GM18526 (cell line): ENCODE data around the gene ADAMTS13.
A peak's percentile ranks its signal among the peaks of the same experiment; 100 is the strongest.

ENCODE experiments used
- POLR2A ChIP-seq: IDR thresholded peaks from 3 replicates; pipeline ENCODE4 v1.6.1; 2011; ENCODE audit not compliant: insufficient read length; ENCODE audit errors: extremely low read depth

ADAMTS13 gene

GRCh38 chr9:133421615-133422542 lies at the start of gene ADAMTS13:
TSS of gene ADAMTS13 (plus strand) at chr9:133422367. CDS start at chr9:133422444, 77 bp downstream.
- no peak for TF ChIP-seq POLR2A

DNA sequence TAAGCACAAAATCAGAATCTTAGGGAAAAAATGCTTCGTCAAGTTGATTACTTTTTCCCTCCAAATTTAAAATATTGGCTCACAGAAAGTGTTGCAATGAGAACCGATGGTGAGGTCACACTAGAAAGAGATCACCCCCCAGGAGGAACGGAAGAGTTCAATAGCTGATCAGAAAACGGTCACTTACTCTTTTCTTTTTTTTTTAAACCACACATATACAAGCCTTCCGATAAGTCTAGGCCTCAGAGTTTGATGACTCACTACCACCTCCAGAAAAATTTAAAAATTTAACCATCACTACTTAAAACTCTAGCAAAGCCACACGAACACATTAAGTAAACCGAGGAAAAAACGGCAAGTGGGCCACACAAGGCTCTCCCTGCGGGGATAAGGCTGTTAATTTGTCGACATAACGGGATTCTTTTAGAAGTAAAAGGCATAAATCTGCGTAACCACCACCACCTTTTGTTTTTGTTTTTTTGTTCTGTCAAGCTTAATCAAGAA lies 47.5 kb upstream of the ADAMTS13 start:
- no peak for TF ChIP-seq POLR2A

- no peak for TF ChIP-seq POLR2A
Observed at GRCh38 chr9:133375116-133375723, 46.9 kb upstream of the ADAMTS13 start.

DNA sequence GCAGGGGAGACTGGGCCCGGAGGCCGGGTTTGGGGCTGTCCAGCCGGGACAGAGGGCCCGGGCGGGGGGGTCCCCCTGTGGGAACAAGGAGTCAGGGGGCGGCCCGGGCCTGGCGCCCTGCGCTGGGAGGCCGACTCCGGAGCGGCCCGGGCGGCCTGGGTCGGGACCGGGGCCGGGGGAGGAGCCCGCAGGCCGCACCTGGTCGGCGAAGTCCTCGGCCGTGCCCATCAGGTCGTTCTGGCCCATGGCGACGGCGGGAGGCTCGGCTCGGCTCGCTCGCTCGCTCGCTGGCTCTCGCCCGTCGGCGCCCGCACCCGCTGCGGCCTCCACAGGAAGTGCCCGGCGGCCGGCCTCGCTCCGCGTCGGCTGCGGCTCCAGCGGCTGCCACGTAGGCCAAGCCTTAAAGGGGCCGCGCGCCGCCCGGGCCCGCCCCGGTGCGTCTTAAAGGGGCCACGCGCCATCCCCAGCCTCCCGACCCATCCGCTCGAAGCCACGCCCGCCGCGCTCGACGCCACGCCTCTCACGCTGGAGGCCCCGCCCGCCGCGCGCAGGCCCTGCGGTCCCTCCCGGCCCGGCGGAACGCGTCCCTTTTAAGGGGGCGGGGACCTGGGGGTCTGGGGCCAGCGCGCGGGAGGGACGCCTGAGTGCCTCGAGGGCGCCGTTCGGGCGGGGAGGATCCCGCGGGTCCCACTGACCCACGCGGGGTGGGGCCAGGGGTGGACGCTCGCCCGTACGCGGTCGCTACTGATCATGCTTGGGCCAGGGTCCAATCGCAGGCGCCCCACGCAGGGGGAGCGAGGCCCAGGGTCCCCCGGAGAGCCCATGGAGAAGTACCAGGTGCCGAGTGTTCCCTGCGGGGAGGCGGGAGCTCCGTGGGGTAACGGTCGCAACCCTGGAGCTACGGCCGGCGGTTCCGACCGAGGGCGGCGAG lies 46.2 kb upstream of the ADAMTS13 start, which contains the start of the genes STKLD1 and SURF4:
Gene STKLD1 (plus strand): TSS at position 643 of the 931 bp plus-strand sequence. CDS start 108 bp downstream, at position 751.
Gene SURF4 (minus strand): TSS at position 337 of the 931 bp plus-strand sequence. CDS start 91 bp downstream, at position 246.
- peak; percentile 91 for TF ChIP-seq POLR2A

DNA sequence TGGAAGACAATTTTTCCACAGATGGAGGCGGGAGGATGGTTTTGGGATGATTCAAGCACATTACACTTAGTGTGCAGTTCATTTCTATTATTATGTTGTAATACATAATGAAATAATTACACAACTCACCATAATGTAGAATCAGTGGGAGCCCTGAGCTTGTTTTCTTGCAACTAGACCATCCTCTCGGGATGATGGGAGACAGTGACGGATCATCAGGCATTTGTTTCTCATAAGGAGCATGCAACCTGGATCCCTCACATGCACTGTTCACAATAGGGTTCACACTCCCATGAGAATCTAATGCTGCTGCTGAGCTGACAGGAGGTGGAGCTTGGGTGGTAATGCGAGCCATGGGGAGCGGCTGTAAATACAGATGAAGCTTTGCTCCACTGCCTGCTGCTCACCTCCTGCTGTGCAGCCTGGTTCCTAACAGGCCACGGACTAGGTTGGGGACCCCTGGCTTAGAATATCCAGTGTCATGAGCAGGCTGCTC lies 44.4 kb upstream of the ADAMTS13 start:
- no peak for TF ChIP-seq POLR2A

DNA sequence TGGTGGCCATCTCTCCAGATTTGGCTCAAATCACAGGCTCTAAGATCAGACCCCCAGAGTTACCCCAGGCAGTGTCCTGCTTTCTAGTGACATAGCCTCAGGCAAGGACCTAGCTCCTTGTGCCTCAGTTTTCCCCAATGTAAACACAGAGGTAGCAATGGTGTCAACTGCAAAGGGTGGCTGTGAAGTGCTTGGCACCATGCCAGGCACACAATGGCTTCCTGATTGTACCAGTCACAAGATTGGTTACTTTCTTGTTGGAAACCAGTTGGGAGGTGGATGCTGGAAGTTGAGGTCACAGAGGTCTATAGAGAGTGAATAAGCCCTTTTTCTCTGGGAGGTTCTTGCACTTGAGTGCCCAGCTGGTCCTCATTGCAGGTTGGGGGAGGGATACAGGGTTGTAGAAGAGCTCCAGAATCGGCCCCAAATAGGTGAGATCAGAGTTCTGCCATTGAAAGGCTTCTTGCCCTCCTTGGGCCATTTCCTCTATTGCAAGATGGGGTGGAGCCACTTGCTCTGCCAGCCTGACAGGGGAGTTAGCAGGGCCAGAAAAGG lies 43.7 kb upstream of the ADAMTS13 start:
- no peak for TF ChIP-seq POLR2A

- TF ChIP-seq POLR2A: no peak
Observed at GRCh38 chr9:133379153-133380086, 42.7 kb upstream of the ADAMTS13 start.

GRCh38 chr9:133380734-133381133 lies 41.4 kb upstream of the ADAMTS13 start:
- TF ChIP-seq POLR2A: no peak

DNA sequence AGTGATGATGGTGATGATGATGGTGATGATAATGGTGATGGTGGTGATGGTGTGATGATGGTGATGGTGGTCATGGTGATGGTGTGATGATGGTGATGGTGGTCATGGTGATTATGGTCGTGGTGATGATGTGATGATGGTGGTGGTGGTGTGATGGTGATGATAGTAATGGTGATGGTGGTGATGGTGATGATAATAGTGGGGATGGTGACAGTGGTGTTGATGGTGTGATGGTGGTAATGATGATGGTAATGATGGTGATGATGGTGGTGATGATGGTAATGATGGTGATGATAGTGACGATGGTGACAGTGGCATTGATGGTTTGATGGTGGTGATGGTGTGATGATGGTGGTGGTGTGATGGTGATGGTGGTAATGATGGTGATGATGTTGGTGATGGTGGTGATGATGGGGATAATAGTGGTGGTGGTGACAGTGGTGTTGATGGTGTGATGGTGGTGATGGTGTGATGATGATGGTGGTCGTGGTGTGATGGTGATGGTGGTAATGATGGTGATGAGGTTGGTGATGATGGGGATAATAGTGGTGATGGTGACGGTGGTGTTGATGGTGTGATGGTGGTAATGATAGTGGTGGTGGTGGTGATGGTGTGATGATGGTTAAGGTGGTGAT lies 39.5 kb upstream of the ADAMTS13 start:
- no peak for TF ChIP-seq POLR2A

GRCh38 chr9:133383438-133383837 lies 38.7 kb upstream of the ADAMTS13 start:
- TF ChIP-seq POLR2A: no peak

- no peak for TF ChIP-seq POLR2A
Observed at GRCh38 chr9:133384736-133385321, 37.3 kb upstream of the ADAMTS13 start.

DNA sequence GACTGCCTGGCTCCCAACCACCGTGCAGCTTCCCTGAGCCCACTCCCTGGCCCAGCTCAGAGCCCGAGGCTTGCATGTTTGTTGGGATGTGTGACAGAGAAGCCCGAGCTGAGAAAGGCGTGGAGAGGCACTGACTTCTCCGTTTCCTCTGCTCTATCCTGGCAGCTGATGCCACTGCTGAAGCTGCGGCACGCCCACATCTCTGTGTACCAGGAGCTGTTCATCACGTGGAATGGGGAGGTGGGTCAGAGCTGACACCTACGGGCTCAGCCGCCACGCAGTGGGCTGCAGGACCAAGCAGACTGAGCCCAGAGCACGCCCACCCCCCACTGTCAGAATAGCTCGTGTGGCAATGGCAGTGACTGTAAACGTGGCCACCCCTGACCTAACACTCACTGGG lies 36.7 kb upstream of the ADAMTS13 start:
- no peak for TF ChIP-seq POLR2A
